COLO668 (cell line): Measurements from ENCODE around the gene DCAF11.

ENCODE experiments used
- DNase-seq: peaks from one replicate; lab custom pipeline; 2025; ENCODE audit not compliant: unreplicated experiment; lab: John Stamatoyannopoulos, UW

Gene DCAF11

GRCh38 chr14:24116128-24116814 is 1.7 kb downstream of the DCAF11 start:
- no peak for DNase-seq

GRCh38 chr14:24117179-24117578 is 2.6 kb downstream of the DCAF11 start:
- no peak for DNase-seq

GRCh38 chr14:24119691-24120090 is 5.1 kb downstream of the DCAF11 start:
- DNase-seq: no peak

GRCh38 chr14:24121210-24121609 is 6.6 kb downstream of the DCAF11 start:
- no peak for DNase-seq

- no peak for DNase-seq
Observed at GRCh38 chr14:24122416-24122815, 7.8 kb downstream of the DCAF11 start.

GRCh38 chr14:24122898-24123297 is 8.3 kb downstream of the DCAF11 start:
- no peak for DNase-seq

- no peak for DNase-seq
Observed at GRCh38 chr14:24123424-24124417, 9.1 kb downstream of the DCAF11 start.

- no peak for DNase-seq
Observed at GRCh38 chr14:24126939-24127338, 12.4 kb downstream of the DCAF11 start.

- DNase-seq: no peak
Observed at GRCh38 chr14:24127673-24128072, 13.1 kb downstream of the DCAF11 start.

- DNase-seq: no peak
Observed at GRCh38 chr14:24129410-24129998, 14.9 kb downstream of the DCAF11 start.

GRCh38 chr14:24130380-24130716 is 15.8 kb downstream of the DCAF11 start, which contains the start of gene FITM1:
TSS of gene FITM1 (plus strand) at chr14:24130659. CDS start at chr14:24131564, 905 bp downstream.
- no peak for DNase-seq

GRCh38 chr14:24130717-24131548 is 16.4 kb downstream of the DCAF11 start:
- DNase-seq: no peak

GRCh38 chr14:24131549-24131966 is 17.0 kb downstream of the DCAF11 start:
- no peak for DNase-seq

GRCh38 chr14:24132061-24132685 is 17.6 kb downstream of the DCAF11 start:
- DNase-seq: peak; percentile 77

- DNase-seq: no peak
Observed at GRCh38 chr14:24132976-24133375, 18.4 kb downstream of the DCAF11 start.

GRCh38 chr14:24133735-24134134 is 19.2 kb downstream of the DCAF11 start:
- DNase-seq: no peak

GRCh38 chr14:24135584-24135833 is 20.9 kb downstream of the DCAF11 start:
- DNase-seq: no peak

GRCh38 chr14:24135834-24136683 is 21.5 kb downstream of the DCAF11 start, which contains the start of gene PSME1:
TSS of gene PSME1 (plus strand) at chr14:24136194. CDS start at chr14:24136263, 69 bp downstream.
- peak; percentile 99 for DNase-seq

- peak; percentile 25 for DNase-seq
Observed at GRCh38 chr14:24136684-24137528, 22.3 kb downstream of the DCAF11 start.
